GM23338 (cell line): ENCODE data around the gene PIK3R5. TPM values are rescaled to one million over a fixed set of nuclear protein-coding genes. Genes with fewer than 3 reads are reported as not detected.

ENCODE experiments used
- ATAC-seq: fragments of 200-7000 bp; cut with Tn5 transposase; 3 replicates; pipeline ENCODE4 v1.9.1; 2020
- DNase-seq: peaks from one replicate; pipeline ENCODE4 v3.0.0-alpha.2; 2015; ENCODE audit warnings: low spot score
- H2AFZ ChIP-seq: fragments of 200-600 bp; sonication (generic); 2 replicates; pipeline ENCODE4 v1.8.0; 2016; ENCODE audit warnings: antibody characterized with exemption, mild to moderate bottlenecking, moderate library complexity
- H3F3A ChIP-seq: fragments of 200-600 bp; sonication (generic); replicated peaks from 2 replicates; pipeline ENCODE4 v1.8.0; 2017; ENCODE audit warnings: antibody characterized with exemption, mixed run types, low read depth
- H3K27ac ChIP-seq: fragments of 200-600 bp; sonication (generic); 2 replicates; pipeline ENCODE4 v1.6.1; 2016; ENCODE audit warnings: low read depth
- H3K27me3 ChIP-seq: fragments of 200-600 bp; sonication (generic); 2 replicates; pipeline ENCODE4 v1.8.0; 2016; ENCODE audit warnings: mild to moderate bottlenecking, mixed run types, moderate library complexity; ENCODE audit not compliant: insufficient read depth
- H3K36me3 ChIP-seq: fragments of 200-600 bp; sonication (generic); 2 replicates; pipeline ENCODE4 v1.8.0; 2016; ENCODE audit warnings: mild to moderate bottlenecking; ENCODE audit not compliant: insufficient read depth
- H3K4me1 ChIP-seq: fragments of 200-600 bp; sonication (generic); 2 replicates; pipeline ENCODE4 v1.8.0; 2016; ENCODE audit warnings: mild to moderate bottlenecking, moderate library complexity; ENCODE audit not compliant: insufficient read depth
- H3K4me2 ChIP-seq: fragments of 200-600 bp; sonication (generic); 2 replicates; pipeline ENCODE4 v1.7.1; 2017; ENCODE audit warnings: mixed run types
- H3K4me3 ChIP-seq: fragments of 200-600 bp; sonication (generic); 2 replicates; pipeline ENCODE4 v1.6.1; 2016; ENCODE audit warnings: mixed run types
- H3K79me2 ChIP-seq: fragments of 200-600 bp; sonication (generic); replicated peaks from 2 replicates; pipeline ENCODE4 v1.8.0; 2017; ENCODE audit warnings: mild to moderate bottlenecking; ENCODE audit not compliant: insufficient read depth
- H3K9me2 ChIP-seq: fragments of 200-600 bp; sonication (generic); 2 replicates; pipeline ENCODE4 v1.8.0; 2017; ENCODE audit not compliant: insufficient read depth
- H4K20me1 ChIP-seq: fragments of 200-600 bp; sonication (generic); replicated peaks from 2 replicates; pipeline ENCODE4 v1.8.0; 2017; ENCODE audit warnings: mild to moderate bottlenecking; ENCODE audit not compliant: insufficient read depth
- H3K27ac Mint-ChIP-seq: 2 replicates; pipeline ENCODE4 v1.8.0; 2020; ENCODE audit warnings: inconsistent platforms, mild to moderate bottlenecking, moderate library complexity, mixed read lengths
- H3K27me3 Mint-ChIP-seq: 3 replicates; pipeline ENCODE4 v1.8.0; 2022; ENCODE audit warnings: low read depth, mild to moderate bottlenecking, moderate library complexity, mixed read lengths, inconsistent platforms; ENCODE audit not compliant: insufficient read depth, poor library complexity
- H3K36me3 Mint-ChIP-seq: 3 replicates; pipeline ENCODE4 v1.8.0; 2021; ENCODE audit warnings: low read depth, mild to moderate bottlenecking, inconsistent platforms, moderate library complexity, mixed read lengths
- H3K4me1 Mint-ChIP-seq: 3 replicates; pipeline ENCODE4 v1.8.0; 2020; ENCODE audit warnings: mild to moderate bottlenecking, inconsistent platforms, mixed read lengths
- H3K4me3 Mint-ChIP-seq: 3 replicates; pipeline ENCODE4 v1.8.0; 2021; ENCODE audit warnings: moderate library complexity, mild to moderate bottlenecking, inconsistent platforms, mixed read lengths
- H3K9me3 Mint-ChIP-seq: 3 replicates; pipeline ENCODE4 v1.8.0; 2020; ENCODE audit warnings: moderate library complexity, mild to moderate bottlenecking, inconsistent platforms, mixed read lengths
- CREB1 ChIP-seq: fragments of 250-450 bp; sonication (Bioruptor Pico); IDR thresholded peaks from 2 replicates; pipeline ENCODE4 v1.5.0; 2020; ENCODE audit warnings: low read depth, mild to moderate bottlenecking, moderate library complexity
- EZH2 ChIP-seq: fragments of 200-600 bp; sonication (generic); IDR thresholded peaks from one replicate; pipeline ENCODE4 v1.8.0; 2017; ENCODE audit warnings: antibody characterized with exemption, mild to moderate bottlenecking, low read depth; ENCODE audit not compliant: unreplicated experiment
- JUNB ChIP-seq: IDR thresholded peaks from one replicate; pipeline ENCODE4 v1.6.1; 2016; ENCODE audit warnings: antibody characterized with exemption; ENCODE audit not compliant: unreplicated experiment
- NANOG ChIP-seq: IDR thresholded peaks from 2 replicates; pipeline ENCODE4 v1.6.1; 2016; ENCODE audit warnings: antibody characterized with exemption, borderline replicate concordance
- POLR2AphosphoS5 ChIP-seq: IDR thresholded peaks from 2 replicates; pipeline ENCODE4 v1.6.1; 2016; ENCODE audit warnings: antibody characterized with exemption, low read depth
- REST ChIP-seq: IDR thresholded peaks from one replicate; pipeline ENCODE4 v1.6.1; 2018; ENCODE audit warnings: antibody characterized with exemption; ENCODE audit not compliant: unreplicated experiment
- STAT1 ChIP-seq: IDR thresholded peaks from one replicate; pipeline ENCODE4 v1.6.1; 2016; ENCODE audit warnings: antibody characterized with exemption; ENCODE audit not compliant: unreplicated experiment
- ZNF114 ChIP-seq: fragments of 250-450 bp; sonication (Bioruptor Pico); IDR thresholded peaks from 2 replicates; pipeline ENCODE4 v1.5.0; 2020; ENCODE audit warnings: mild to moderate bottlenecking, moderate library complexity
- ZNF331 ChIP-seq: fragments of 250-450 bp; sonication (Bioruptor Pico); IDR thresholded peaks from 2 replicates; pipeline ENCODE4 v1.5.0; 2020; ENCODE audit warnings: low read depth, mild to moderate bottlenecking, moderate library complexity
- polyA plus RNA-seq: library from polyadenylated mRNA; unstranded; fragments of >200 nt; fragmentation: Nextera tagmentation; extraction: Ambion mirVana; gene quantifications from 2 replicates; pipeline ENCODE4 v1.2.1, GENCODE V29; 2016
- total RNA-seq: library from RNA; depleted of rRNA; stranded (reverse); fragments of >200 nt; shearing (Covaris generic); gene quantifications from 2 replicates; pipeline ENCODE4 v1.2.3, GENCODE V29; 2014
- TF ChIP-seq, protein P1 (sequence below): fragments of 250-450 bp; sonication (Bioruptor Pico); IDR thresholded peaks from 2 replicates; pipeline ENCODE4 v1.5.0; 2020; ENCODE audit warnings: mild to moderate bottlenecking, moderate library complexity

Gene PIK3R5
- total and polyA plus RNA-seq, 2 experiments from 2014 or later: 1.7 to 9.4 TPM

DNA sequence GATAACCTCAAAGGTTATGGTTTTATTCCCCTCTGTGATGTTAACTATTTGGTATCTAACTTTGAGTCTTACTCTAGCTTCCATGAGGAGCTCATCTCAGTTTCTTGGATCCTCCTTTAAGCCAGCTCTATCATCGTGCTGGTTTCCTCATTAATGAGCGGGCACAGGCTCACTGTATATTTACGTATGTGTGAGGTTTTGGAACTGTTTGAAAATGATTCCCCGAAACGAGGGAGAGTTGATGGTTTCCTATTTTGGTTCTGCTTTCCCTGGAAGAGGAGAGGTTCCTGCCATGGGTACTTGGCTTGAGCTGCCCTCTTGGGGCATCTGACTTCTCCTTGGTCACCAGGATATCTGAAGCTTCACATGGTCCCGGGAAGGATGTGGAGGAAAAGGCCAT lies 65.3 kb downstream of the PIK3R5 start:
- TF ChIP-seq ZNF331 (CRISPR knock-in tag) (no peak), STAT1 (no peak), POLR2AphosphoS5 (no peak), EZH2 (no peak), CREB1 (CRISPR knock-in tag) (no peak), REST (no peak), NANOG (no peak), JUNB (no peak), ZNF114 (CRISPR knock-in tag) (no peak)
- TF ChIP-seq, protein P1, sequence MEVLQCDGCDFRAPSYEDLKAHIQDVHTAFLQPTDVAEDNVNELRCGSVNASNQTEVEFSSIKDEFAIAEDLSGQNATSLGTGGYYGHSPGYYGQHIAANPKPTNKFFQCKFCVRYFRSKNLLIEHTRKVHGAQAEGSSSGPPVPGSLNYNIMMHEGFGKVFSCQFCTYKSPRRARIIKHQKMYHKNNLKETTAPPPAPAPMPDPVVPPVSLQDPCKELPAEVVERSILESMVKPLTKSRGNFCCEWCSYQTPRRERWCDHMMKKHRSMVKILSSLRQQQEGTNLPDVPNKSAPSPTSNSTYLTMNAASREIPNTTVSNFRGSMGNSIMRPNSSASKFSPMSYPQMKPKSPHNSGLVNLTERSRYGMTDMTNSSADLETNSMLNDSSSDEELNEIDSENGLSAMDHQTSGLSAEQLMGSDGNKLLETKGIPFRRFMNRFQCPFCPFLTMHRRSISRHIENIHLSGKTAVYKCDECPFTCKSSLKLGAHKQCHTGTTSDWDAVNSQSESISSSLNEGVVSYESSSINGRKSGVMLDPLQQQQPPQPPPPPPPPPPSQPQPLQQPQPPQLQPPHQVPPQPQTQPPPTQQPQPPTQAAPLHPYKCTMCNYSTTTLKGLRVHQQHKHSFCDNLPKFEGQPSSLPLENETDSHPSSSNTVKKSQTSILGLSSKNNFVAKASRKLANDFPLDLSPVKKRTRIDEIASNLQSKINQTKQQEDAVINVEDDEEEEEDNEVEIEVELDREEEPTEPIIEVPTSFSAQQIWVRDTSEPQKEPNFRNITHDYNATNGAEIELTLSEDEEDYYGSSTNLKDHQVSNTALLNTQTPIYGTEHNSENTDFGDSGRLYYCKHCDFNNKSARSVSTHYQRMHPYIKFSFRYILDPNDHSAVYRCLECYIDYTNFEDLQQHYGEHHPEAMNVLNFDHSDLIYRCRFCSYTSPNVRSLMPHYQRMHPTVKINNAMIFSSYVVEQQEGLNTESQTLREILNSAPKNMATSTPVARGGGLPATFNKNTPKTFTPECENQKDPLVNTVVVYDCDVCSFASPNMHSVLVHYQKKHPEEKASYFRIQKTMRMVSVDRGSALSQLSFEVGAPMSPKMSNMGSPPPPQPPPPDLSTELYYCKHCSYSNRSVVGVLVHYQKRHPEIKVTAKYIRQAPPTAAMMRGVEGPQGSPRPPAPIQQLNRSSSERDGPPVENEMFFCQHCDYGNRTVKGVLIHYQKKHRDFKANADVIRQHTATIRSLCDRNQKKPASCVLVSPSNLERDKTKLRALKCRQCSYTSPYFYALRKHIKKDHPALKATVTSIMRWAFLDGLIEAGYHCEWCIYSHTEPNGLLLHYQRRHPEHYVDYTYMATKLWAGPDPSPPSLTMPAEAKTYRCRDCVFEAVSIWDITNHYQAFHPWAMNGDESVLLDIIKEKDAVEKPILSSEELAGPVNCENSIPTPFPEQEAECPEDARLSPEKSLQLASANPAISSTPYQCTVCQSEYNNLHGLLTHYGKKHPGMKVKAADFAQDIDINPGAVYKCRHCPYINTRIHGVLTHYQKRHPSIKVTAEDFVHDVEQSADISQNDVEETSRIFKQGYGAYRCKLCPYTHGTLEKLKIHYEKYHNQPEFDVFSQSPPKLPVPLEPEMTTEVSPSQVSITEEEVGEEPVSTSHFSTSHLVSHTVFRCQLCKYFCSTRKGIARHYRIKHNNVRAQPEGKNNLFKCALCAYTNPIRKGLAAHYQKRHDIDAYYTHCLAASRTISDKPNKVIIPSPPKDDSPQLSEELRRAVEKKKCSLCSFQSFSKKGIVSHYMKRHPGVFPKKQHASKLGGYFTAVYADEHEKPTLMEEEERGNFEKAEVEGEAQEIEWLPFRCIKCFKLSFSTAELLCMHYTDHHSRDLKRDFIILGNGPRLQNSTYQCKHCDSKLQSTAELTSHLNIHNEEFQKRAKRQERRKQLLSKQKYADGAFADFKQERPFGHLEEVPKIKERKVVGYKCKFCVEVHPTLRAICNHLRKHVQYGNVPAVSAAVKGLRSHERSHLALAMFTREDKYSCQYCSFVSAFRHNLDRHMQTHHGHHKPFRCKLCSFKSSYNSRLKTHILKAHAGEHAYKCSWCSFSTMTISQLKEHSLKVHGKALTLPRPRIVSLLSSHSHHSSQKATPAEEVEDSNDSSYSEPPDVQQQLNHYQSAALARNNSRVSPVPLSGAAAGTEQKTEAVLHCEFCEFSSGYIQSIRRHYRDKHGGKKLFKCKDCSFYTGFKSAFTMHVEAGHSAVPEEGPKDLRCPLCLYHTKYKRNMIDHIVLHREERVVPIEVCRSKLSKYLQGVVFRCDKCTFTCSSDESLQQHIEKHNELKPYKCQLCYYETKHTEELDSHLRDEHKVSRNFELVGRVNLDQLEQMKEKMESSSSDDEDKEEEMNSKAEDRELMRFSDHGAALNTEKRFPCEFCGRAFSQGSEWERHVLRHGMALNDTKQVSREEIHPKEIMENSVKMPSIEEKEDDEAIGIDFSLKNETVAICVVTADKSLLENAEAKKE: no peak
- ATAC-seq (no peak), DNase-seq (no peak)
- Histone ChIP-seq H4K20me1 (no peaks in the 10 kb centered on the region), H3K4me2 (peak overlapping the region; percentile 74), H3K36me3 (no peaks in the 10 kb centered on the region), H3K4me3 (no peak overlapping the region), H3K27me3 (no peaks in the 10 kb centered on the region), H3K9me2 (peaks cover 5% of the 10 kb centered on the region; the same call in 1 of the 2 replicates), H3K4me1 (peaks cover 16% of the 10 kb centered on the region), H3K79me2 (no peaks in the 10 kb centered on the region), H2AFZ (peak overlapping the region; percentile 93; the same call in 1 of the 2 replicates), H3F3A (no peaks in the 10 kb centered on the region), H3K27ac (no peak overlapping the region)
- Mint-ChIP-seq H3K4me3 (no peak overlapping the region; the same call in 2 of the 3 replicates), H3K27ac (no peak overlapping the region), H3K4me1 (peaks cover 25% of the 10 kb centered on the region), H3K36me3 (no peaks in the 10 kb centered on the region), H3K9me3 (no peaks in the 10 kb centered on the region), H3K27me3 (peaks cover 2% of the 10 kb centered on the region)
